NCI-H187 treated with DMSO at 0.1 percent for 48 hours (cell line): ENCODE data around the gene PROCA1.

Experiments used
- DNase-seq: peaks from one replicate; lab custom pipeline; 2025; lab: John Stamatoyannopoulos, UW

PROCA1 gene, protein sequence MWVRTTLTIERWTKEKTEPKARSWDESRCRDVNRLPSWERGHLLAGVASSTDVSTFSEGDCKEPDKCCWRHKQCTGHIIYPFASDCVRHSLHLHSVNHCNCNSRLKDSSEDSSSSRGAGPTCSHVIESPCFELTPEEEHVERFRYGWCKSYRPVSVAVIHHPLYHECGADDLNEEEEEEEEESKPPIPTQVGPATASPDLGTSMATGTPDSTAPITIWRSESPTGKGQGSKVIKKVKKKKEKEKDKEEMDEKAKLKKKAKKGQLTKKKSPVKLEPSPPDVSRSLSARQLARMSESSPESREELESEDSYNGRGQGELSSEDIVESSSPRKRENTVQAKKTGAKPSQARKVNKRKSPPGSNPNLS

DNA sequence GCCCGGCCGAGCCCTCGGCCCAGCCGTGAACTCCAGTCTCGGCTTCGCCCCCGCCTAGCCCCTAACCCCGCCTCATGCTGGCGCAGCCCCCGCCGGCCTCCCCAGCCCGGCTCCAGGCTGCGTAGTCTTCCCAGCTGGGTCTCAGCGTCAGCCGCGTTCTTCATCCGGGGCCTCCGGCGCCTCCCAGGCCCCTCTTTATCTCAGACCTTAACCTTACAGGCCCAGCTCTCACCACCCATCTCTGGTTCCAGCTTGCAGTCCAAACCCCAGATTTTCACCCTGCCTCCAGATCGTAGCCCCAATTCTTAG is at the start of gene PROCA1:
PROCA1 (minus strand) TSS at position 166 of the 309 bp plus-strand sequence. CDS start 228 bp downstream, outside the sequence.
- DNase-seq = no peak

DNA sequence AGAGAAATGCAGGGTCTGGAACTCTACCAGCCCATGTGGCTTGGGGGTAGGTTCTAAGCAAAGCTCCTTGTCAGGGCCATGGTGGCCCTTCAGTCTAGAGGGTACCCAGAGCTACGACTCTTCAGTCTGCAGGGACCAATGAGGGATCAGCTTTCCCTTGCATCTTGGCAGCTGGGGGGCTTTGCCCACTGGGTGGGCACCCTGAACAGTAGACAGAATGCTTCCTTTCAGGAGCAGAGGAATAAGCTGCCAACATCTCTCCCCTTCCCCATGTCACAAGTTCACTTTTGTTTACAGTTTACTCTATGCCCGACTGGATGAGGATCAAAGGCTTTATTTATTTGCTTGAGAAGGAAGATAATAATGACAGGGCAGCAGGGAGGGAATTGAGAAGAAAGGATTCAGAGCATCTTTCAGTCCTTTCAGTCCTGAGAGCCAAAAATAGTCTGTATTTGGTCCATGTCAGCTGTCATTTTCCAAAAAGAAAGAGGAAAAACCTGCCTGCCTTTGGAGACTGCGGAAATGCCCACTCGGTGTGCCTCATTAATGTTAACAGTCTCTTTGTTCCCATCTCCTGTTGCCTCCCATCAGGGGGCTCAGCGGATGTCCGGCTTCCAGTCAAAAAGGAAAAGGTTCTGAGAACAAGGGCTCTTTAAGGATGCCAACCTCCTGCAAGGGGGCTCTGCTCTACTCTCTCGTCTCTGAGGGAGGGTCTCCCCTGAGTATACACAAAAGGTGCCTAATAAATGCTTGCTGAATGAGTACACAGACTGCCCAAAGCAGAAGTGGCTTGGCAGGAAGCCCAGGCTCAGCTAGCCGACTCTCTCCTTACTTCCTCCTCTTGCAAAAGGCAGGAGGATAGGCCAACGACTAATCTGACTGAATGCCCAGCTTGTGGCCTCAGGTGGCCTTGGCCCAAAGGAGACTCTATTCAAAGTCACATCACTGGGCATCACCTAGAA is 49.2 kb upstream of the PROCA1 start:
- DNase-seq = no peak

DNA sequence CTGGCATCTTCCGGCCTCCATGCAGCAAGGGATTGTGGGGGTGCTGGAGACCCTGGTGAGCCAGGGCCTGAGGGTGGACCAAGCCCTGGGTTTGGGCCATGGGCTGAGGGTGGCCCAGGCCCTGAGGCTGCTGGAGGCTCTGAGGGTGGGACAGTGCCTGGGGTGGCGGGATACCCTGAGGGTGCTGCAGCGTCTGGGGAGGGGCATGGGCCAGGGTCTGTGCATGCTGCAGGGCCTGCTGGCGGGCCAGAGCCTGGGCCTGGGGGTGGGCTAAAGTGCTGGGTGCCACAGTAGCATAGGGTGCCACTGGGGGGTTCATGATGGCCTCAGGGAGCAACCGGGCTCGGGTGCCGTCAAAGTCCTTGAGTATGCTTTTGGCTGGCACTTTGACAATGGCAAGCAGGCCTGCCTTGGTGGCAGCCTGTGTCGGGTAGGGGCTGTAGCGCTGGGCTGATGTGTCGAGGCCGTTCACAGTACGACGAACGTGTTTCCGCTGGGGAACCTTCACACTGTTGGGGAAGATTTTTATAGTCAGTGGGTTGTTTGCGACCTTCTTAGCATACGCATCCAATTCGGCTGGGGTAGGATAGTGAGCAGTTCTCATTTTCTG is 47.7 kb upstream of the PROCA1 start:
- no peak for DNase-seq

DNA sequence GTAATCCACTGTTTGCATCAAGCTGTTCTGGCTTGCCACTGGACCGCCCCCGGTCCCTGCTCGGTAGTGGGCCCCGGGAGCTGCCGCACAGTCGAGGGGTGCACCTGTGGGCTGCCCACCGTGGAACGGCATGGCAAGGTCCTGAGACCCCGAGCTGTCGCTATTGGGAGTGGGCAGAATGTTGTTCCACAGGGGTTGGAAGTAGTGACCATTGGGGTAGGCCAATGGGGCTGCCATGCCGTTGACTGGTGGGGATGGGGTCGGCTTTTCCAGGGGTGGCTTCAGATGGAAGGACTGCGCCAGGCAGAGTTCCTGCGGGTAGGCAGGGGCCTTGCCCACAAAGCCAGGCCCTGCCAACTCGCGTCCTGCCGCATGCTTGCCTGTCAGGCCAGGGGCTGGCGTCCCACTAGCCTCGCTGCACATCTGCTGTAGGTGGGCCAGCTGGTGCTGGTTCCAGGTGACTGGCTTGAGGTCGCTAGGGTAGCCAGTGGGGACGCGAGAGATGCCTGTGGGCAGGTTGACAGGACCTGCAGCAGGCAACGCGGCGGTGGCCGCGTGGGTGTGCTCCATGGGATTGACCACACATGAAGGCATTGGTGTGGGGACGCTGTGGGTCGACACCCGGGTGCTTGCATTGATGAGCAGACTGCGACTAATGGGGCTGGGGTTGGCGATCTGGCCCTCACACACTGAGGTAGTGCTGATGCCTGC is 46.9 kb upstream of the PROCA1 start:
- DNase-seq = no peak

DNA sequence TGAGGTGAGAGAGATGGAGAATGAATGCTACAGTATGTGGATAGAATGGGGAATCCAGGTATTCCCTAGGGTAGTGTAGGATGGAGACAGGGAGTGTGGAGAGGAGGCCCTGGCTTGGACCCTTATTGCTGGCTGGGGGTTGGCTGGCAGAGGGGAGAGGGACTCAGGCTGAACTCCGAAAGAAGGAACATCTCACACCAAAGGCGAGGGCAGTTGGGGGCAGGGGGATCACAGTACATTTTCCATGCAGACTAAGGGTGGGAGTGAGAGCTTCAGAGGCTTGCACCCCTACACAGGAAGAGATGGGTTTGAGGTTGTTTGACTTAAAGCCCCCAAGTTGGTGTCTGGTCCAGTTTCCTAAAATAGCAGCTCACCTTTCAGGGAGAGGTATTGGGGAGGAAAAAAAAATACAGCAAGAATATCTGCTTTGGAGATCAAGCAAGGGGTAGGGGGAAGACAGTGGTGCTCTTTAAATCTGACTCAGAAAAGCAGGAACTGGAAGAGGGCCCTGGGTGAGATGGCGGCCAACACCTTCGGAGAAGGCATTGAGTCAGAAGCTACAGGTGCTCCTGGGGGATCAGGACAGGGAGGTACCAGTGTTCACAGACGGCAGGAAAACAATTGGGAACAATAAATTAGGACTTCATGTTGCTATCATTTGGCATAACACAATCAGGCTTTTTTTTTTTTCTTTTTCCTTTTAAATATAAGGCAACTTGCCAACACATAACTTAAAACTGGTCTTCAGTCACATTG is 44.5 kb upstream of the PROCA1 start:
- no peak for DNase-seq

DNA sequence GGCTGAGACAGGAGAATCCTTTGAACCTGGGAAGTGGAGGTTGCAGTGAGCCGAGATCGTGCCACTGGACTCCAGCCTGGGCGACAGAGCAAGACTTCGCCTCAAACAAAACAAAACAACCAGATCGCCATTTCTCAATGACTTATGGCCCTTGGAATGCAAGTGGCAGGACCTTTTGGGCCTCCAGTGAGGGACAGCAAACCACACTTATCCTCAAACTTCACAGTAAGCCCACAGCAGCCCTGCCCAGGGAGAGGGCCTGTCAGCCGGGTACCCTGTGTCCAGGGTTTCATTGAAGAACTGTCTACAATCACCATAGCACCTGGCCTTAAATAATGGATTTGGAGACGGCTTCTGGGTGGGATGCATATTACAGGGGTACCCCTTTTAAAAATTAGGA is 43.8 kb upstream of the PROCA1 start:
- no peak for DNase-seq

DNA sequence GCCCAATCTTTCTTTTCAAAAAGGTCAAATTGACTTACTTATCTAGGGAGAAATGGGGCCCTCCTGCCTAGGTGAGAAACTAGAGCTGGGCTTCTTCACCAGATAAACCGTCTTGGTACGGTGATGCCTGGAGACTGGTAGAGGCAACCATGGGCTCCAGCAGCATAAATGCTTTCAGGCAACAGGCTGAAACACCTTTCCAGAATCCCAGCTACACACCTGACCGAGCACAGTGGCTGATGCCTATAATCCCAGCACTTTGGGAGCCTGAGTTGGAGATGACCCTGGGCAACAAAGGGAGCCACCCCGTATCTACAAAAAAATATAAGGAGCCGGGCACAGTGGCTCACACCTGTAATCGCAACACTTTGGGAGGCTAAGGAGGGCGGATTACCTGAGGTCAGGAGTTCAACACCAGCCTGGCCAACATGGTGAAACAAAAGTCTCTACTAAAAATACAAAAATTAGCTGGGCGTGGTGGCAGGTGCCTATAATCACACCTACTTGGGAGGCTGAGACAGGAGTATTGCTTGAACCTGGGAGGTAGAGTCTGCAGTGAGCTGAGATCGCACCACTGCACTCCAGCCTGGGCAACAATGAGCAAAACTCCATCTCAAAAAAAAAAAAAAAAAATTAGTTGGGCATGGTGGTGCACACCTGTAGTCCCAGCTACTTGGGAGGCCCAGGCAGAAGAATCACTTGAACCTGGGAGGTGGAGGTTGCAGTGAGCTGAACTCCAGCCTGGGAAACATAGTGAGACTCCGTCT is 40.1 kb upstream of the PROCA1 start:
- DNase-seq = no peak

DNA sequence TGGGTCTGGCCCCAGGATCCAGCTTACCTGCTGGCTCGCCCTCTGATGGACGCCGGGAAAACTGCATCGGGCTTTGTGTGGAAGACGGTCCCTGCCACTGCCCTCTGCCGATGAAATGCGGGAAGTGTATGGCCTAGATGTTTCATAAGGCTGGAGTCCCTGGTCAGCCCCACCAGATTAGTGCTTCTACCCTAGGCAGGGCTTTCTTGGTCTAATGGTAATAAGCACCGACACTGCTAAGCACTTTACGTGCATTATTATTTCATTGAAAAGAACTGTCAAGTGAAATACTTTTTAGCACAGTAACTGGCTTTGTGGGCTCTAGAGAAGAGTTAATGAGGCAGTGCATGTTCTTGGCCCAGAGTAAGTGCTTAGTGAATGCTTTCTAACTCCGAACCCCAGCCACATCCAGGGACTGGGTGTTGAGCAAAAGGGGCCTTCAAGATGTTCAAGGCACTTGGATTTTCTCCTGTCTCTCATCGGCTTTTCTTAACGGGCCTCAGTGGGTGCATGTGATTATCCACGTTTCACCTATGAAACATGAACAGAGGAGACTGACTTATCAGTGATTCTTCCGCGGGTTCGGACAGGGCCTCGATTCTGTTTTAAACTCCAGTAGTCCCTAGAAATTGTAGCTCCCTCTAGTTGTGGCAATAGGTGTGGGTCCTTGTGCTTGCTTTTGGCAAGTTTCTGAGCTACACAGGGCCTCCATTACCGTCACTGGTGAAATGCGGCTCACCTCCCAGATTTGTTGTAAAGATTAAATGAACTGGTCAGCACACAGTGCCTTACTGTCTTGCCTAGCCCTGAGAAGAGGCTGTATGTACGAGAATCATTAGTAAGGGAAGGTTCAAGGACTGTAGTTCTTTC is 38.7 kb upstream of the PROCA1 start:
- DNase-seq = peak; percentile 55

DNA sequence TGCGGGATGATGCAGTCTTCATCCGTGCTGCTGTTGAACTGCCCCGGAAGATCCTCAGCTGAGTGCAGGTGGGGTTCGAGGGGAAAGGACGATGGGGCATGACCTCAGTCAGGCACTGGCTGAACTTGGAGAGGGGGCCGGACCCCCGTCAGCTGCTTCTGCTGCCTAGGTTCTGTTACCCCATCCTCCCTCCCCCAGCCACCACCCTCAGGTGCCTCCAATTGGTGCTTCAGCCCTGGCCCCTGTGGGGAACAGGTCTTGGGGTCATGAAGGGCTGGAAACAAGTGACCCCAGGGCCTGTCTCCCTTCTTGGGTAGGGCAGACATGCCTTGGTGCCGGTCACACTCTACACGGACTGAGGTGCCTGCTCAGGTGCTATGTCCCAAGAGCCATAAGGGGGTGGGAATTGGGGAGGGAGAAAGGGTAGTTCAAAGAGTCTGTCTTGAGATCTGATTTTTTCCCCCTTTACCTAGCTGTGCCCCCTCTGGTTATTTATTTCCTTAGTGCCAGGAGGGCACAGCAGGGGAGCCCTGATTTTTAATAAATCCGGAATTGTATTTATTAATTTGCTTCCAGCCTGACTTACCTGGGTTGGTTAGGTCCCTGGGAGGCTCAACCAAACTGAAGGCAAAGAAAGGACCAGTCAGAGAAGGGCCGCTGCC is 38.0 kb upstream of the PROCA1 start:
- DNase-seq = no peak

DNA sequence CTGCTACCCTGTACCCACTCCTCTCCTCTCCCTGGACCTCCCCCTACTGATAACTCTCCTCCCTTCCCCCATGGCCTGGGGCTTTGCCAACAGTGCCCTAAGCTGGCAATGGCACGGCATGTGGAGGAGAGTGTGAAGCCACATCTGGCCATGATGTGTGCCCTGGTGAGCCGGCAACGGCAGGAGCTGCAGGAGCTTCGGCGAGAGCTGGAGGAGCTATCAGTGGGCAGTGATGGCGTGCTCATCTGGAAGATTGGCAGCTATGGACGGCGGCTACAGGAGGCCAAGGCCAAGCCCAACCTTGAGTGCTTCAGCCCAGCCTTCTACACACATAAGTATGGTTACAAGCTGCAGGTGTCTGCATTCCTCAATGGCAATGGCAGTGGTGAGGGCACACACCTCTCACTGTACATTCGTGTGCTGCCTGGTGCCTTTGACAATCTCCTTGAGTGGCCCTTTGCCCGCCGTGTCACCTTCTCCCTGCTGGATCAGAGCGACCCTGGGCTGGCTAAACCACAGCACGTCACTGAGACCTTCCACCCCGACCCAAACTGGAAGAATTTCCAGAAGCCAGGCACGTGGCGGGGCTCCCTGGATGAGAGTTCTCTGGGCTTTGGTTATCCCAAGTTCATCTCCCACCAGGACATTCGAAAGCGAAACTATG is 37.3 kb upstream of the PROCA1 start:
- DNase-seq = no peak

DNA sequence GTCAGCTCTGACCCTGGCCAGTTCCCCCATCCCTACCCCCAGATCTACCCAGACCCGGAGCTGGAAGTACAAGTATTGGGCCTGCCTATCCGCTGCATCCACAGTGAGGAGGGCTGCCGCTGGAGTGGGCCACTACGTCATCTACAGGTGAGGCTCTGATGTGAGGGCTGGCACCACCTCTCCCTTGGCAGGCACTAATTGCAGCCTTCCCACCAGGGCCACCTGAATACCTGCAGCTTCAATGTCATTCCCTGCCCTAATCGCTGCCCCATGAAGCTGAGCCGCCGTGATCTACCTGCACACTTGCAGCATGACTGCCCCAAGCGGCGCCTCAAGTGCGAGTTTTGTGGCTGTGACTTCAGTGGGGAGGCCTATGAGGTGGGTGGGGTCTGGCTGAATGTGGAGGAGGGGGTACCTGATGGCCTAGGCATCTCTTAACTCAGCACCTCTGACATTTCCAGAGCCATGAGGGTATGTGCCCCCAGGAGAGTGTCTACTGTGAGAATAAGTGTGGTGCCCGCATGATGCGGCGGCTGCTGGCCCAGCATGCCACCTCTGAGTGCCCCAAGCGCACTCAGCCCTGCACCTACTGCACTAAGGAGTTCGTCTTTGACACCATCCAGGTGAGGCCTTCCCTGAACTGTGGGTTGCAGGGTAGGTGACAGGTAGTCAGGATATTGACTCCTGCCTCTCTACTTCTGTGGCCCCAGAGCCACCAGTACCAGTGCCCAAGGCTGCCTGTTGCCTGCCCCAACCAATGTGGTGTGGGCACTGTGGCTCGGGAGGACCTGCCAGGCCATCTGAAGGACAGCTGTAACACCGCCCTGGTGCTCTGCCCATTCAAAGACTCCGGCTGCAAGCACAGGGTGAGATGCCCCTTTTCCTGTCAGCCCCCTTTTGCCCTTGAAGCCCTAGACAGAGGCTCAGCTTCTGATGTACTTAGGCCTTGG is 36.4 kb upstream of the PROCA1 start:
- no peak for DNase-seq

DNA sequence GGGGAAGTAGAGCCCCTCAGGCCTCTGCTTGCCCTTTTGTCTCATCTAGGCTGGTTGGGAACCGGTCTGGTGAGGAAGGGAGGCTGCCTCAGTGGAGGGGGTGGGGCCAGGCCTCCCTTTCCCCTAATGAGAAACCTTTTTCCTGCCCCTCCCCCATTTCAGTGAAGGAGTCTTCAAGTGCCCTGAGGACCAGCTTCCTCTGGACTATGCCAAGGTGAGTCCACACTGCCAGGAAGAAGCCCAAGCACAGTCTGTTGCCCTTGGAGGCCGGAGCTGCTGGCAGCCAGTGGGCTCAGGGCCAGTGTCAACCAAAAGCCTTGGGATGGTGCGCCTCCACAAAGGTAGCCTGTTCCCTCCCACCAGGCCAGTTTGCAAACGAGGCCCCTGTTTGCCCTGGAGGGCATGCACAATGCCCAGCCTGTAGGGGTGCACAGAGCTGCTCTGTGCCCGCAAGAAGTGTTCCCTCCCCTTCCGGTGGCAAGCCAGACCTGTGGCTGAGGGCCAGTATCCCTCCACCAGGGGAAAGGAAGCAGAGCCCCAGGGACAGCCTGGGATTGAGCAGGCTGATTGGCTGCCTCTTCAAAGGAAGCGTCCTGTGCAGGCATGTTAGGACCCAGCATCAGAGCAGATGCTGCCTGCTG is 35.5 kb upstream of the PROCA1 start:
- DNase-seq = no peak

DNA sequence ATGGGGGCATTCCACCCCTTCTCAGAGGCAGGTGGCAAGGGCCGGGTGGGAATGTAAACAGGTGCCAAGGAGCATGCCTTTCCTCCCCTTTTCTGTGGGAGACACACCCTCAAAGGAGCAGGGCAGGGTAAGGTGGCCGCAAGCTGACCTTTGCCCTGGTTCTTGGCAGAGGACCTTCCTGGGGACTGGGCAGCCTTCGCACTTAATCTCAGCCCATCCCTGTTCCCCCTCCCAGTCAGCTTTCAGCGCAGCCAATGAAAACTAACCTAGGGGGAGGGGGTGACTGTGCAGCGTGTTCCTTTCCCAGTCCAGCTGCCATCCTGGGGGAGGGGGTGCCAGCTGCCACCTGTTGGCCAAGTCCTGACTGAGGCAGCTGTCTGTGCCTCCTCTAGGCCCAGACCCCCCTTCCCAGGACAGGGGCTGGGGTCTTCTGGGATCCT is 34.9 kb upstream of the PROCA1 start:
- DNase-seq = no peak

DNA sequence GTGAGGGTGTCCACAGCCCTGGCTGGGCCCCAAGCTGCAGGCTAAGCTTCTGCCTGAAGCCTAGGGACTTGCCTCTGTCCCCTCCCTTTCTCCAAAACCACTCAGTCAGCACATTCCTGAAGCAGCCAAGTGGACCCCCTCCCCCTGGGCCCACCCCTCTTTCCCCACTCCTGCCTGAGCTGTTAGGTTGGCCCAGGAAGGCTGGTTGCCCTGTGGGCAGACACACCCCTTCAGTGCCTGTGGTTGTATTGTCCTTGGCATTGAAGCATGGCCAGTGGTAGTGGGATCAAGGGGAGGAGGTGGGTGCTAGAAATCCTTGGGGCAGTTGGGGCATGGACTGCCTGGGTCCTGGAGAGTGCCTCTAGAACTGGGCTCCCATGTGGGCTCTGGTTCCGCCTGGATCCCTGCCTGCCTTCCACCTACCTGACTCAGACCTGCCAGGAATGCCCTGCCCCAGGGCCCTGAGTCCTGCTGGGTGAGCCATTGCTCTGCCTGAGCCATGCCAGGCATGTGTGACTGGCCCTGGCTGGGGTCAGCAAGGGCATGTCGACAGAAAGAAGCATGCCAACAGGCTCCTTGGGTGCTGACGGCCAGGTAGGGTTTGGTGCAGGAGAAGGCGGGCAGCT is 34.2 kb upstream of the PROCA1 start:
- DNase-seq = no peak

DNA sequence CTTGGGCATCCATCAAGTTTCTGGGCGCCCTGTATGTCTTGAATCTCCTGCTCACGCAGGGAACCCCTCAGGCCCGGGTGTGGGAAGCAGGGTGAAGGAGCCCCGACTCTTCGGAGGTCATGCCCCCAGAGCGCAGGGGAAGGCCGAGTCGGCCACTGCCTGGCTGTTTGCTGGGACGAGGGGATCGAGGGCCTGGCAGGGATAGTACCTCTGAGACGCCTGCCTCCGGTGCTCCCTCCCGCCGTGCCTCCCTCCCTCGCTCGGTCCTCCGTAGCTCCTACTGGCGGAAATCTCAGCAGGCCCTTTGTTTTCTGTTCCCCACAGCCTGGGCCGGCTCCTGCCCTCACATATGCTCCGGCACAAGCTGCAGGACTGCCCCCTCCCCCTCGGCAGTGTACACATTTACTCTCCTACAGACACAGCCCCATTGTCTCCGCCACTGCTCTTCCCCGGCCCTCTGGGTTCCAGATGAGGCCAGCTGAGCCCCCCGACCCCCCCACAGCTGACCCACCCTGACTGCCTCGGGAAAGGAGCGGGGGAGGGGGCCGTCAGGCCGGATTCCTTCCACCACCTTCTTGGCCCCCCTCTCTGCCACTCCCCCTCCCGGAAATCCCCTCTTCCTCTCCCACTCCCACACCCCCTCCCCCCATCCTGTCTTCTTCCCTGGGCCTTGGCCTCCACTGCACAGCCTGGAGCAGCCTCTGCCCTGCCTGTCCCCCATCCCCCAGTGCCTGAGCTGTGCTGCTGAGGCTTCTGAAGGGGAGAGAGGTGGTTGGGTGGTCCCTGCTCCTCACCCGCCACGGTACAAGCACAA is 33.5 kb upstream of the PROCA1 start:
- DNase-seq = no peak
